SU-DHL-6 (cell line): ENCODE measurements around the gene STARD9.

ENCODE experiments used
- H2AFZ ChIP-seq: fragments of 200-600 bp; sonication (generic); 2 replicates; pipeline ENCODE4 v1.6.1; 2014; ENCODE audit warnings: low read depth, mild to moderate bottlenecking, moderate library complexity, mixed read lengths, antibody characterized with exemption, low read length; ENCODE audit not compliant: severe bottlenecking
- H3F3A ChIP-seq: fragments of 200-600 bp; shearing (Covaris generic); 2 replicates; pipeline ENCODE4 v1.6.0; 2016; ENCODE audit warnings: antibody characterized with exemption, mild to moderate bottlenecking; ENCODE audit not compliant: insufficient read depth
- H3K27ac ChIP-seq: fragments of 200-600 bp; sonication (generic); 2 replicates; pipeline ENCODE4 v1.5.1; 2016; ENCODE audit warnings: low read depth, mild to moderate bottlenecking, low read length, moderate library complexity, mixed read lengths
- H3K27me3 ChIP-seq: fragments of 200-600 bp; sonication (generic), shearing (Covaris generic); 2 replicates; pipeline ENCODE4 v1.6.0; 2014; ENCODE audit warnings: mild to moderate bottlenecking, low read length
- H3K36me3 ChIP-seq: fragments of 200-600 bp; sonication (generic); 2 replicates; pipeline ENCODE4 v1.6.1; 2014; ENCODE audit warnings: mild to moderate bottlenecking, low read length, mixed read lengths
- H3K4me2 ChIP-seq: fragments of 300-600, 200-600 bp; shearing (Covaris generic), sonication (generic); 2 replicates; pipeline ENCODE4 v1.6.0; 2014; ENCODE audit warnings: low read length, low read depth, mild to moderate bottlenecking; ENCODE audit not compliant: poor library complexity, severe bottlenecking
- H3K4me3 ChIP-seq: fragments of 200-600 bp; sonication (generic); 2 replicates; pipeline ENCODE4 v1.5.1; 2014; ENCODE audit warnings: antibody characterized with exemption, low read length, mild to moderate bottlenecking, mixed read lengths; ENCODE audit not compliant: insufficient read depth, poor library complexity, severe bottlenecking
- H3K79me2 ChIP-seq: fragments of 200-600 bp; sonication (generic); 2 replicates; pipeline ENCODE4 v1.6.1; 2014; ENCODE audit warnings: mild to moderate bottlenecking, low read length, moderate library complexity; ENCODE audit not compliant: insufficient read depth
- H3K9ac ChIP-seq: fragments of 200-600 bp; sonication (generic); 2 replicates; pipeline ENCODE4 v1.7.0; 2014; ENCODE audit warnings: mild to moderate bottlenecking, low read length
- H3K9me2 ChIP-seq: fragments of 200-600 bp; sonication (generic); replicated peaks from 2 replicates; pipeline ENCODE4 v1.6.1; 2014; ENCODE audit warnings: low read length; ENCODE audit not compliant: insufficient read depth
- H3K9me3 ChIP-seq: fragments of 200-600 bp; sonication (generic); 2 replicates; pipeline ENCODE4 v1.6.1; 2014; ENCODE audit warnings: low read length, mixed read lengths; ENCODE audit not compliant: insufficient read depth
- H4K20me1 ChIP-seq: fragments of 200-600 bp; sonication (generic); 2 replicates; pipeline ENCODE4 v1.6.1; 2014; ENCODE audit warnings: low read depth, mild to moderate bottlenecking, antibody characterized with exemption, low read length, moderate library complexity, mixed read lengths
- EZH2phosphoT487 ChIP-seq: fragments of 200-600 bp; sonication (generic), shearing (Covaris generic); conservative IDR thresholded peaks from 2 replicates; pipeline ENCODE4 v1.6.1; 2018; ENCODE audit warnings: mild to moderate bottlenecking, antibody characterized with exemption, low read length, moderate library complexity, mixed read lengths
- TF ChIP-seq, protein P1 (sequence below): fragments of 200-600 bp; sonication (generic); IDR thresholded peaks from one replicate; pipeline ENCODE4 v1.5.1; 2017; ENCODE audit warnings: antibody characterized with exemption, mild to moderate bottlenecking, low read length, moderate library complexity; ENCODE audit not compliant: insufficient read depth, poor library complexity, severe bottlenecking

STARD9 gene

DNA sequence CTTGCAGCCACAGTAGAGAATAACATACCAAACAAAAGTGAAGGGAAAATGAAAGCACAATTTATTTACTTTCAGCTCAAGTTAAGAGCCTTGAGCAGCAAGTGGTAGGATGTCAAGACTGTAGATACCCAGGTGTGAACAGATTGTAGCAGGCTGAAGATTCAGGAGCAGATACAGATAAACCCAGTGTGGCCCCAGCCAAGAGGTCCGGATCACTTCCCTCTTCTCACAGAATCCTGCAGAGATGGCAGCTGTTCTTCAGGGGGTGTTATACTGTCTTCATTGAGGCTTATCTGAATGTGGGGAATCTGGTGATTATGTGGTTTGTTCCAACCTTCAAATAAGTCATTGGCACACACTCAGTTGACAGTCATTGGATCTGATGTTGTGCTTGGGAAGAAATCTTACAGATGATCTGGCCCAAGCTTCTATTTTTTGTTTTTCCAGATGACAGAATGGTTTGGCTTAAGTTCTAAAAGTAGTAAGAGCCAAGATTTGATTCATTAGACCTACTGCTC lies 2.2 kb downstream of the STARD9 start:
- Histone ChIP-seq H3K4me3 (no peak overlapping the region), H3K4me2 (no peak overlapping the region), H3K9ac (no peak overlapping the region), H3K79me2 (no peaks in the 10 kb centered on the region), H3K9me3 (no peaks in the 10 kb centered on the region), H2AFZ (no peak overlapping the region), H3F3A (peaks cover 8% of the 10 kb centered on the region), H3K9me2 (no peaks in the 10 kb centered on the region), H3K27ac (no peak overlapping the region), H4K20me1 (no peaks in the 10 kb centered on the region), H3K36me3 (no peaks in the 10 kb centered on the region), H3K27me3 (no peaks in the 10 kb centered on the region)
- TF ChIP-seq, protein P1, sequence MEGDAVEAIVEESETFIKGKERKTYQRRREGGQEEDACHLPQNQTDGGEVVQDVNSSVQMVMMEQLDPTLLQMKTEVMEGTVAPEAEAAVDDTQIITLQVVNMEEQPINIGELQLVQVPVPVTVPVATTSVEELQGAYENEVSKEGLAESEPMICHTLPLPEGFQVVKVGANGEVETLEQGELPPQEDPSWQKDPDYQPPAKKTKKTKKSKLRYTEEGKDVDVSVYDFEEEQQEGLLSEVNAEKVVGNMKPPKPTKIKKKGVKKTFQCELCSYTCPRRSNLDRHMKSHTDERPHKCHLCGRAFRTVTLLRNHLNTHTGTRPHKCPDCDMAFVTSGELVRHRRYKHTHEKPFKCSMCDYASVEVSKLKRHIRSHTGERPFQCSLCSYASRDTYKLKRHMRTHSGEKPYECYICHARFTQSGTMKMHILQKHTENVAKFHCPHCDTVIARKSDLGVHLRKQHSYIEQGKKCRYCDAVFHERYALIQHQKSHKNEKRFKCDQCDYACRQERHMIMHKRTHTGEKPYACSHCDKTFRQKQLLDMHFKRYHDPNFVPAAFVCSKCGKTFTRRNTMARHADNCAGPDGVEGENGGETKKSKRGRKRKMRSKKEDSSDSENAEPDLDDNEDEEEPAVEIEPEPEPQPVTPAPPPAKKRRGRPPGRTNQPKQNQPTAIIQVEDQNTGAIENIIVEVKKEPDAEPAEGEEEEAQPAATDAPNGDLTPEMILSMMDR = no peak
- TF ChIP-seq EZH2phosphoT487 = no peak

- Histone ChIP-seq H3K36me3 (no peaks in the 10 kb centered on the region), H3K9me3 (no peaks in the 10 kb centered on the region), H3K4me2 (no peak overlapping the region), H2AFZ (no peak overlapping the region), H4K20me1 (no peaks in the 10 kb centered on the region), H3K4me3 (no peak overlapping the region), H3K27me3 (no peaks in the 10 kb centered on the region), H3K9ac (no peak overlapping the region), H3K79me2 (no peaks in the 10 kb centered on the region), H3F3A (peaks cover 8% of the 10 kb centered on the region), H3K9me2 (no peaks in the 10 kb centered on the region), H3K27ac (no peak overlapping the region)
- TF ChIP-seq, protein P1 = no peak
Observed at GRCh38 chr15:42578984-42579537, 3.7 kb downstream of the STARD9 start.

GRCh38 chr15:42581272-42581730 lies 5.9 kb downstream of the STARD9 start:
- H3K79me2 ChIP-seq = no peaks in the 10 kb centered on the region
- TF ChIP-seq, protein P1 = no peak
- no peak for TF ChIP-seq EZH2phosphoT487
- no peaks in the 10 kb centered on the region for H3K27me3 ChIP-seq
- no peaks in the 10 kb centered on the region for H3K9me2 ChIP-seq
- H3K9ac ChIP-seq = peak overlapping the region; percentile 59
- peak overlapping the region; percentile 51 for H3K4me3 ChIP-seq
- no peaks in the 10 kb centered on the region for H4K20me1 ChIP-seq
- no peaks in the 10 kb centered on the region for H3K36me3 ChIP-seq
- H2AFZ ChIP-seq = peak overlapping the region; percentile 90
- peak overlapping the region; percentile 65 for H3K4me2 ChIP-seq
- no peak overlapping the region for H3K27ac ChIP-seq
- no peaks in the 10 kb centered on the region for H3K9me3 ChIP-seq
- peaks cover 3% of the 10 kb centered on the region; the same call in 1 of the 2 replicates for H3F3A ChIP-seq
